K562 (cell line): ENCODE measurements around the gene SHANK3. TPM values are rescaled to one million over a fixed set of nuclear protein-coding genes. Genes with fewer than 3 reads are reported as not detected.

Experiments used
- ATAC-seq: fragments of 200-7000 bp; cut with Tn5 transposase; 3 replicates; pipeline ENCODE4 v1.9.1; 2020; ENCODE audit warnings: moderate library complexity
- BruUV-seq: library from RNA; stranded (reverse); fragments of 400-500 nt; replicated peaks from 2 replicates; lab custom pipeline; 2021; lab: Mats Ljungman, UMichigan
- CTCF ChIA-PET: fragments of 300-600 bp; formaldehyde crosslinking; extraction: SDS; loops from one replicate; lab custom pipeline; 2021; ENCODE audit warnings: low intra/inter-chr PET ratio; lab: Yijun Ruan, JAX
- POLR2A ChIA-PET: fragments of 300-600, 350-650 bp; sonication (Branson Sonifier 250); formaldehyde crosslinking; extraction: SDS; loops from one replicate; lab custom pipeline; 2021; ENCODE audit warnings: antibody characterized with exemption, inconsistent platforms; lab: Yijun Ruan, JAX
- DNase-seq, 4 experiments: peaks; one replicate each; pipeline versions ENCODE4 v3.0.0 to v3.0.0-alpha.2; 2011 to 2018; ENCODE audit warnings: low spot score in 3 of 4, mixed read lengths in 3 of 4; ENCODE audit errors: extremely low read depth in 1 of 4
- FAIRE-seq: peaks from 2 replicates; lab custom pipeline; 2011; peaks lifted over from hg19 to GRCh38; lab: Jason Lieb, UNC
- H2AFZ ChIP-seq: 2 replicates; pipeline ENCODE4 v1.6.0; 2011; ENCODE audit warnings: low read depth, low read length, control low read depth, inconsistent platforms
- H3K27ac ChIP-seq: fragments of 200-600 bp; 3 replicates; pipeline ENCODE4 v1.8.0; 2011; ENCODE audit warnings: low read depth, mild to moderate bottlenecking, control low read depth, inconsistent platforms, low read length, moderate library complexity, mixed read lengths; ENCODE audit errors: extremely low read depth
- H3K27me3 ChIP-seq, 2 experiments: fragments of 300-600 bp in 1 of 2; 2 replicates in 1 of 2; 3 replicates in 1 of 2; pipeline versions ENCODE4 v1.6.0 to v1.8.0; 2011; ENCODE audit warnings: inconsistent platforms in 2 of 2, low read length in 2 of 2, mild to moderate bottlenecking in 1 of 2, mixed read lengths in 1 of 2, moderate library complexity in 1 of 2; ENCODE audit not compliant: control insufficient read depth in 2 of 2, insufficient read depth in 2 of 2
- H3K36me3 ChIP-seq: fragments of 300-600 bp; 3 replicates; pipeline ENCODE4 v1.8.0; 2011; ENCODE audit warnings: mild to moderate bottlenecking, low read length, inconsistent platforms; ENCODE audit not compliant: control insufficient read depth, insufficient read depth
- H3K4me1 ChIP-seq, 2 experiments: fragments of 200-600 bp in 1 of 2; replicated peaks in 1 of 2; 2 replicates in 1 of 2; 3 replicates in 1 of 2; pipeline versions ENCODE4 v1.5.1 to v1.8.0; 2011; ENCODE audit warnings: inconsistent platforms in 2 of 2, low read length in 2 of 2, mild to moderate bottlenecking in 1 of 2, mixed read lengths in 1 of 2, moderate library complexity in 1 of 2; ENCODE audit not compliant: control insufficient read depth in 2 of 2, insufficient read depth in 2 of 2
- H3K4me2 ChIP-seq: 2 replicates; pipeline ENCODE4 v1.6.1; 2011; ENCODE audit warnings: low read length, control low read depth, inconsistent platforms, mixed read lengths; ENCODE audit not compliant: insufficient read depth
- H3K4me3 ChIP-seq: fragments of 200-600 bp; sonication (generic), shearing (Covaris generic); 2 replicates; pipeline ENCODE4 v1.5.1; 2016; ENCODE audit warnings: control low read depth, inconsistent platforms
- H3K79me2 ChIP-seq: fragments of 200-600 bp; 3 replicates; pipeline ENCODE4 v1.8.0; 2011; ENCODE audit warnings: low read length, inconsistent platforms; ENCODE audit not compliant: control insufficient read depth, insufficient read depth
- H3K9ac ChIP-seq, 2 experiments: 2 replicates each; pipeline versions ENCODE4 v1.6.0 to v1.6.1; 2011; ENCODE audit warnings: low read depth in 2 of 2, low read length in 2 of 2, control low read depth in 1 of 2, inconsistent platforms in 1 of 2, mild to moderate bottlenecking in 1 of 2, mixed read lengths in 1 of 2; ENCODE audit not compliant: insufficient read depth in 1 of 2
- H3K9me1 ChIP-seq: one replicate; pipeline ENCODE4 v1.6.0; 2011; ENCODE audit warnings: inconsistent platforms, mild to moderate bottlenecking, low read length, moderate library complexity; ENCODE audit not compliant: control insufficient read depth, insufficient read depth
- H3K9me3 ChIP-seq: replicated peaks from 2 replicates; pipeline ENCODE4 v1.5.1; 2011; ENCODE audit warnings: low read depth, low read length, inconsistent platforms; ENCODE audit not compliant: control insufficient read depth, insufficient read depth
- H4K20me1 ChIP-seq: replicated peaks from 2 replicates; pipeline ENCODE4 v1.6.1; 2011; ENCODE audit warnings: low read length, inconsistent platforms, mixed read lengths; ENCODE audit not compliant: control insufficient read depth, insufficient read depth
- JUND ChIP-seq, 2 experiments: IDR thresholded peaks; 2 replicates in 1 of 2; 3 replicates in 1 of 2; pipeline ENCODE4 v1.6.1; 2011; ENCODE audit warnings: borderline replicate concordance in 2 of 2, low read depth in 2 of 2, low read length in 2 of 2, improper control_type of control experiment in 1 of 2, missing biosample characterization in 1 of 2, missing genetic modification characterization in 1 of 2, missing genetic modification reagents in 1 of 2
- MLX ChIP-seq, 2 experiments: fragments of 450-650 bp in 1 of 2; sonication (generic) in 1 of 2; formaldehyde crosslinking; conservative IDR thresholded peaks; 2 replicates each; pipeline versions ENCODE4 v1.4.0 to v1.8.1; 2020 to 2022; ENCODE audit warnings: mild to moderate bottlenecking in 1 of 2, missing genetic modification reagents in 1 of 2
- SMAD2 ChIP-seq: fragments of 150-350 bp; IDR thresholded peaks from 2 replicates; pipeline ENCODE4 v1.6.1; 2014; ENCODE audit warnings: low read depth, mild to moderate bottlenecking, low read length
- SMARCC2 ChIP-seq: fragments of 450-650 bp; IDR thresholded peaks from 2 replicates; pipeline ENCODE4 v1.6.1; 2017; ENCODE audit warnings: antibody characterized with exemption, moderate library complexity, mild to moderate bottlenecking, low read depth
- STAT5A ChIP-seq: IDR thresholded peaks from 2 replicates; pipeline ENCODE4 v1.6.1; 2012; ENCODE audit warnings: low read length, inconsistent platforms, borderline replicate concordance
- ZNF696 ChIP-seq: fragments of 250-450 bp; sonication (Bioruptor Pico); conservative IDR thresholded peaks from 2 replicates; pipeline ENCODE4 v1.4.0; 2020; ENCODE audit warnings: mild to moderate bottlenecking, moderate library complexity
- in situ Hi-C: fragments of 300-500 bp; cut with MboI; formaldehyde crosslinking; loops from 4 replicates; pipeline ENCODE4 v1.15.0; 2018; ENCODE audit warnings: inconsistent platforms, mixed read lengths
- intact Hi-C: fragments of 100-400 bp; cut with micrococcal nuclease; formaldehyde crosslinking; loops from 2 replicates; pipeline ENCODE4 v1.14.2; 2022
- polyA plus RNA-seq, 8 experiments: library from polyadenylated mRNA; depleted of rRNA in 4 of 8; stranded (reverse) in 5 of 8; unstranded in 3 of 8; fragments of >200 nt; fragmentation: Nextera tagmentation in 2 of 8; fragmentation: Illumina TruSeq in 1 of 8; extraction: Ambion mirVana in 2 of 8; extraction: Trizol in 1 of 8; gene quantifications; 2 replicates each; pipeline versions ENCODE4 v1.2.1 to v1.2.3, GENCODE V29; 2011 to 2014; ENCODE audit warnings: inconsistent platforms in 1 of 8, missing spikeins in 1 of 8
- total RNA-seq, 7 experiments: library from RNA; depleted of rRNA in 6 of 7; stranded (reverse); fragments of >200 nt in 6 of 7; fragmentation: Illumina TruSeq in 2 of 7; extraction: Trizol in 2 of 7; gene quantifications; 2 replicates each; pipeline versions ENCODE4 v1.2.1 to v1.2.3, GENCODE V29; 2011 to 2021; ENCODE audit warnings: low replicate concordance in 1 of 7

Gene SHANK3
- total and polyA plus RNA-seq, 9 of the 15 experiments (the other 6 are each of a cell fraction or from before 2014, with no cell fraction given): 0.01 to 0.07 (median 0.03) TPM; not detected in 6

GRCh38 chr22:50660306-50660705 lies 12.3 kb upstream of the SHANK3 start:
- FAIRE-seq (no peak), DNase-seq (no peak), ATAC-seq (no peak)
- no peak overlapping the region for H3K4me2 ChIP-seq
- in situ Hi-C loops (no loop called here), intact Hi-C loops (no loop called here)
- ChIA-PET POLR2A (no interaction called here), CTCF (no interaction called here)
- no peaks in the 10 kb centered on the region for H4K20me1 ChIP-seq
- TF ChIP-seq STAT5A: no peak
- TF ChIP-seq SMAD2: no peak
- no peak for TF ChIP-seq ZNF696
- TF ChIP-seq SMARCC2: no peak
- no peak for TF ChIP-seq MLX (CRISPR knock-in tag; conservative IDR thresholded peaks at IDR 0.05)
- no peak for TF ChIP-seq JUND (IDR thresholded peaks at IDR 0.05; ENCODE audit: borderline replicate concordance, low read depth, low read length)
- TF ChIP-seq JUND (tag; IDR thresholded peaks at IDR 0.05; ENCODE audit: borderline replicate concordance, low read depth, low read length): no peak
- H3K4me1 ChIP-seq: no peaks in the 10 kb centered on the region
- H2AFZ ChIP-seq: no peak overlapping the region
- no peaks in the 10 kb centered on the region for H3K79me2 ChIP-seq
- H3K27ac ChIP-seq: no peak overlapping the region
- H3K36me3 ChIP-seq: no peaks in the 10 kb centered on the region
- BruUV-seq: no TSS peak
- no peak overlapping the region for H3K9ac ChIP-seq
- no peak overlapping the region for H3K4me3 ChIP-seq
- no peaks in the 10 kb centered on the region for H3K9me1 ChIP-seq
- H3K9me3 ChIP-seq: no peaks in the 10 kb centered on the region
- H3K27me3 ChIP-seq: peaks cover 16 to 31% of the 10 kb centered on the region in 2 experiments; a peak in 4 of 5 replicates
